HG02798 (cell line): ENCODE measurements around the gene JMJD8.
A peak's percentile ranks its signal among the peaks of the same experiment; 100 is the strongest.

Experiments used
- ATAC-seq: cut with Tn5 transposase; IDR thresholded peaks from one replicate; pipeline ENCODE4 v1.9.1; 2021; ENCODE audit warnings: mild to moderate bottlenecking; ENCODE audit not compliant: unreplicated experiment, poor library complexity

JMJD8 gene

GRCh38 chr16:678209-678857 lies 5.8 kb downstream of the JMJD8 start:
- no peak for ATAC-seq

DNA sequence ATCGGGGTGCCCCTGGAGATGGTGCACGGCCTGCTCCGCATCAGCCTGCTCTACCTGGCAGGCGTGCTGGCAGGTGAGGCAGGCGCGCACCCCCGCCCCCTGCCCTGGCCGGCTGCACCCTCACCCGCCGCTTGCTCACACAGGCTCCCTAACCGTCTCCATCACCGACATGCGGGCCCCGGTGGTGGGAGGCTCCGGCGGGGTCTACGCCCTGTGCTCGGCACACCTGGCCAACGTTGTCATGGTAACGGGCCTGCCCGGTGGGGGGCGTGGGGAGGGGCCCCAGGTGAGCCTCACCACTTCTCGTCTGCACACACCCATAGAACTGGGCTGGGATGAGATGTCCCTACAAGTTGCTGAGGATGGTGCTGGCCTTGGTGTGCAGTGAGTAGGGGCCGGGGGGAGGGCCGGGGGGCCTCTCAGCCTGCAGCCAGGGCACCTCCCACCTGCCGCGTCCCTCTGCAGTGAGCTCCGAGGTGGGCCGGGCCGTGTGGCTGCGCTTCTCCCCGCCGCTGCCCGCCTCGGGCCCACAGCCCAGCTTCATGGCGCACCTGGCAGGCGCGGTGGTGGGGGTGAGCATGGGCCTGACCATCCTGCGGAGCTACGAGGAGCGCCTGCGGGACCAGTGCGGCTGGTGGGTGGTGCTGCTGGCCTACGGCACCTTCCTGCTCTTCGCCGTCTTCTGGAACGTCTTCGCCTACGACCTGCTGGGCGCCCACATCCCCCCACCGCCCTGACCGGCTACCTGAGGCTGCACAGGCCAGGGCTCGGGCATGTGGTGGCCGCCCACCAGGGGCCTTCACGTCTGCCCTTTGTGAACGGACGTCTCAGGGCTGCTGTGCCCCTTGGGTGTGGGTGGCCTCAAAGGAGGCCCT lies 6.6 kb downstream of the JMJD8 start:
- ATAC-seq, result no peak

DNA sequence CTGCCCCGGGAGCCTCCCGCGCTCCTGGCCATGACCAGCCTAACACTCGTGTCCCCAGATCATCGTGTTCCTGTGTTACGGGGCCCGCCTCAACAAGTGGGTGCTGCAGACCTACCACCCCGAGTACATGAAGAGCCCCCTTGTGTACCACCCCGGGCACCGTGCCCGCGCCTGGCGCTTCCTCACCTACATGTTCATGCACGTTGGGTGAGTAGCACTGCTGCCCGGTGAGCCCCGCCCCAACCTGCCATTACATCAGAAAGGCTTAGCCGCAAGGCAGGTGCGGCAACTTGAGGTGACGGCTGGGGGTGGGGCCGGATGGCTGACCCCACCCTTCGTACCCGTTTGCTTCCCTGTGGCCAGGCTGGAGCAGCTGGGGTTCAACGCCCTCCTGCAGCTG lies 7.2 kb downstream of the JMJD8 start:
- no peak for ATAC-seq

DNA sequence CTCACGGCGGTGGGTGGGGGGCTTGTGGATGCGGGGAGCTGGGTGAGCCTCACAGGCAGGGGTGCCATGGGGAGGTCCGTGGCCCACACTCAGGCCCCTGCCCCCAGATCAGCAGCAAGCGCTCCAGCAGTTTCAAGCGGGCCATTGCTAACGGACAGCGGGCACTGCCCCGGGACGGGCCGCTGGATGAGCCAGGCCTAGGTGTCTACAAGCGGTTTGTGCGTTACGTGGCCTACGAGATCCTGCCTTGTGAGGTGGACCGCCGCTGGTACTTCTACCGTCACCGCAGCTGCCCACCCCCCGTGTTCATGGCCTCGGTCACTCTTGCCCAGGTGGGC lies 7.6 kb downstream of the JMJD8 start:
- ATAC-seq, result no peak

GRCh38 chr16:675884-676564 lies 8.1 kb downstream of the JMJD8 start:
- ATAC-seq, result no peak

DNA sequence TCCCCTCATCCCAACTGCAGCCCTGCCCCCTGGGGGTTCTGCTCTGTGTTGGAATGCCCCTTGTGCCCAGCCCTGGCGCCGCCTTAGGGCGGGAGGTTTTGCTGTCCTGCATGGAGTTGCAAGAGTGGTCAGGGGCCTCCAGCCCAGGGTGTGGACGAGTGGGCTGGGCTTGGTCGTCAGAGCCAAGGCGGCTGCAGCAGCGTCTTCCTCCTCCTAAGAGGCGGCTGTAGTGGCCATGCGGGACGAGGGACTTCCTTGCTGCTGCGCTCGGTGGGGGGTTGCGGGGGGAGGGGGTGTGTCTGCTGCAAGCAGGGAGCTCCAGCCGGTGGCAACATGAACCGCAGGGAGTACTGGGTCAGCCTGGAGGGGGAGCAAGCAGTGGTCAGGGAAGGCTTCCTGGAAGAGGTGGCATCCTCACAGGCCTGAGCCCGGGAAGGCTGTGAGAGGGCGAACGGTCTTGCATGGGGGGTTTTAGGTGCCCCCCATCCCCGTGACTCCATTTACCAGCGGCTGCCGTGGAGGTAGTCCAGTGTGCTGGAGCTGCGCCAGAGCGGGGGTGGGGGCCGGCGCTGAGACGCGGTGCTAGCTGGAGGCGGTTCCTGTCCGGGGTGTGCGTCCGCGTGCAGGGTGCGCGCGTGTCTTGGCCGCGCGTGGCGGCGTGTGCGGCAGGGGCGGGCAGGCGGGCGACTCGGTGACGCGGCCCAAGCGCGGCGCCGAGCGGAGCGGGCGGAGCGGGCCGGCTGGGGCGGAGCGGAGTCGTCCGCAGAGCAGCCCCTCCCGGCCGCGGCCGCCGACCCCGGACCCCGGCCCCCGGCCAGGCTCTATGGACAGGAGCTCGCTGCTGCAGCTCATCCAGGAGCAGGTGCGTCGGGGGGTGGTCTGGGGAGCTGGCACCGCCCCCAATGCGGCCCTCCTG lies 8.9 kb downstream of the JMJD8 start, which contains the start of gene RHBDL1:
Gene RHBDL1, plus strand, starts transcription at position 704 of the 916 bp plus-strand sequence. Its CDS starts 120 bp downstream, at position 824.
- no peak for ATAC-seq

- no peak for ATAC-seq
Measured at GRCh38 chr16:674214-674881, 9.8 kb downstream of the JMJD8 start.

GRCh38 chr16:673399-673991 lies 10.6 kb downstream of the JMJD8 start:
- ATAC-seq, result no peak

DNA sequence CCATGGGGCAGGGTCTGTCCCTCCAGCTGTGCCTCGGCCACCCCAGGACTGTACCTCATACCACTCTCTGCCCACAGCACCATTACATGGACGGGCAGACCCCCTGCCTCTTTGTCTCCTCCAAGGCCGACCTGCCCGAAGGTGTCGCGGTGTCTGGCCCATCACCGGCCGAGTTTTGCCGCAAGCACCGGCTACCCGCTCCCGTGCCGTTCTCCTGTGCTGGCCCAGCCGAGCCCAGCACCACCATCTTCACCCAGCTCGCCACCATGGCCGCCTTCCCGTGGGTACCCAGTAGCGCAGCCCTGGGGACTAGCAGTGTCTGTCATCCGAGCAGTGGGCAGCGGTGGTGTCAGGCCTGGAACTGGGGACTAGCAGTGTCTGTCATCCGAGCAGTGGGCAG lies 11.3 kb downstream of the JMJD8 start:
- no peak for ATAC-seq

GRCh38 chr16:672371-672770 lies 11.8 kb downstream of the JMJD8 start:
- ATAC-seq, result no peak

DNA sequence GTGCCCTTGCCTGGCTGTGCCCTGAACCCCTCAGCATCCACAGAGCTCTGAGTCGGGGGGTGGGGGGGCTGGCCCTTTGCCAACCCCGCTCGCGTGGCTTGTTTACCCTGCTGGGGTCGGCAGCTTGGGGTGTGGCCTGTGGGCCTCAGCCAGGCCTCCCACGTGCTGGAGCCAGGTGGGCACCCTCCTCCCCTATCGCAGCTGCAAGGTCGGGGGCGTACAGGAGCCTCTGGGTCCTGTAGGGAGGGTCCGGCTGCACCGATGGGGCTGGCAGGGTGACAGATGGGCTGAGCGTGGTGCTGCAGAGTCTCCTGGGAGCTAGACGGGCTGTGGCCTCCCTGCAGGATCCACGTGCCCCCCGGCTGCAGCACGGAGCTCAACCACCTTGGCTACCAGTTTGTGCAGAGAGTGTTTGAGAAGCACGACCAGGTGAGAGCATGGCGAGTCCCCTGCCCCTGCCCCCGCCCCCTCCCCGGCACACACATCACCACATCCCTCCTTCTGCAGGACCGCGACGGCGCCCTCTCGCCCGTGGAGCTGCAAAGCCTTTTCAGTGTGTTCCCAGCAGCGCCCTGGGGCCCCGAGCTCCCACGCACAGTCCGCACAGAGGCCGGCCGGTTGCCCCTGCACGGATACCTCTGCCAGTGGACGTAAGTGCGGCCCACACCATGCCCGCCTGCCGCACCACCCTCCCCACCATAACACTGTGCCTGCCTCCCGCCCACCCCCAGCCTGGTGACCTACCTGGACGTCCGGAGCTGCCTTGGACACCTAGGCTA lies 12.6 kb downstream of the JMJD8 start:
- no peak for ATAC-seq

GRCh38 chr16:670485-671352 lies 13.4 kb downstream of the JMJD8 start:
- no peak for ATAC-seq

DNA sequence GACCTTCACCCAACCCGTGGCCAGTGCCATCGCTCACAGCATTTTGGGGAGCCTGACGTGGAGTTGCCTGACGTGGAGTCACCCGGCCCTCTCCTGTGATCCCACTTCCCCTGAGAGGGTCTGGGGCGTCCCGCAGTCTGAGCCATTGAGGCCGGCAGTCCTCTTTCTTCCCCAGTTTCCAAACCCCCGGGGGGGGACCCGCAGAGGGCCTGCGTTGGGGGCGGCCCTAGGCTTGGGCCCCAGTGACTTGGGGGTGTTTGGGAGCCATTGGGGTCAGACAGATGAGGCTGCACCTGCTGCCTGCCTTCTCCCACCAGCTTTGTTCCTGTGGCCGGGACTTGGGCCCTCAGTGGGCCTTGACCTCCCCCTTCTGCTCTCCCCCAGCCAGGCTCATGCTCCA lies 14.5 kb downstream of the JMJD8 start:
- ATAC-seq, result no peak

DNA sequence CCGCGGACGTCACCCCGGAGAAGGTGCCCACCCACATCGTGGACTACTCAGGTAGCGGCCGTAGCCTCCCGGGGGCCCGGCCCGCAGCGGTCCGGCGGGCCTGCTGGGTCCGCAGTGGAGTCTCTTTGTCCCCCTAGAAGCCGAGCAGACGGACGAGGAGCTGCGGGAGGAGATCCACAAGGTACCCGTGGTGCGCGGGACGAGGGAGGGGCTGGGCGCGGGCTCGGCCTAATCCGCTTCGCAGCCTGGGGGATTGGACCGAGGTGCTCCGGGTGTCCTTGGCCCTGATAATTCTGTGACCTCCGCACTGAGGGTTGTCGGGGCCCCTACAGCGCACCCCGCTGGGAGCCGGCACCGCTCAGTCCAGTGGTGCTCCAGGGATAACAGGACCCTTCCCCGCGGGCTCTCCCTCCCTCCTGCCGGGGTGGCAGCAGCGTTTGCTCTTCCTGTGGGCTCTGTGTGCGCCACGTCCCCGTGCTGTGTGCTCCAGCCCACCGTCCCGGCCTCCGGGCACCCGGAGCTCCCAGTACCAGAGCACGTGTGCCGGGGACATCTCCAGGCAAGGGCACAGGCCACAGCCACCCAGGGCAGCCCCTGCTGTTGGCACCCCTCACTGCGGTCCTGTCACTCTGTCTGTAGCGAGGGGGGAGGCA lies 15.5 kb downstream of the JMJD8 start:
- peak; percentile 15 for ATAC-seq

- peak; percentile 92 for ATAC-seq
Measured at GRCh38 chr16:667780-668518, 16.2 kb downstream of the JMJD8 start, which contains the start of gene RHOT2. Gene RHOT2 (plus strand): TSS chr16:668132. CDS start chr16:668200, 68 bp downstream.

- ATAC-seq, result no peak
Measured at GRCh38 chr16:667113-667779, 16.9 kb downstream of the JMJD8 start.
